ENCODE data around the gene SAT2.

DNA sequence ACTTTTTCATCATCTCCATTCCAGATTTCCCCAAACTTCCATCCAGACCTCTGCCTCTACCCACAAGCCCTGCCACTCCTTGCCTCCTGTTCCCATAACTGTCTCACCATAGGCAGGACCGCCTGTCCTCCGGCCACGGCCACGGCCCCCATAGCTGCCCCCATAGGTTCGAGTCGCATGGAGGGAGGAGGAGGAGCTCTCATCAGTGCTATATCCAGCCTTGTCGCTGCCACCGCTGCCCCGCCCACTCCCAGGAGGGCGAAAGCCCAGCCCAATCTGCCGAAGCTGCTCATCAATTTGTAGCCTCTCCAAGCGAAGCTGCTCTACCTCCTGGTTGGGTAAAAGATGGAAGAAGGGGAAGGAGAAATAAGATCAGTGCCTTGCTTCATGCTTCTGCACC is 34.3 kb downstream of the SAT2 start:
- no peak for TF ChIP-seq CTCF (IDR thresholded peaks at IDR 0.05)
- TF ChIP-seq POLR2AphosphoS5 (IDR thresholded peaks at IDR 0.05), result no peak
- no peak for TF ChIP-seq POLR2A (IDR thresholded peaks at IDR 0.05)
- no peak for TF ChIP-seq EP300 (IDR thresholded peaks at IDR 0.05)
